ENCODE data around the gene BRCC3.

BRCC3 gene

GRCh38 chrX:155070975-155071693 lies at the start of gene BRCC3, which contains the start of the genes CMC4 and MTCP1:
TSS of gene BRCC3 (plus strand) at chrX:155071508. CDS start at chrX:155071528, 20 bp downstream.
TSS of gene CMC4 (minus strand) at chrX:155071136. CDS start at chrX:155064023, 7,113 bp downstream.
TSS of gene MTCP1 (minus strand) at chrX:155071136. CDS start at chrX:155066010, 5,126 bp downstream.
- DNase-seq (ENCODE audit: low spot score), result peak; percentile 77

DNA sequence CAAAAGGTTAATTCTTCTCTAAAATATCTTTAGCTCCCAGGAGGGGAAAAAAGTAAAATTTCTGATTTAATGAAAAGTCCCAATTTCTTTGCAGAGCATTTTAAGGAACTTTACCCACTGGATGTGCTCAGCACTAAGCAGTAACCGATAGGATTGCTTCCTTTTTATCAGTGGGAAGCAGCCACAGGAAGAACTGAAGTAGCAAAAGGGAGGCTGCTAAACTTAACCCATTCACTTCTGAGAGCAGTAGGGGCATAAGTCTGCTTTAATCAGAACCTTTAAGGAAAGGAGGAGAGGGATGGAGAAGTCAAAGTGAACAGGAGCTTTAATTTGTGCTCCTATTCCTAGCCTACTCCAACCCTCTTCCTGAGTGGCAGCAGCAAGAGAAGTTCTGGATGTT lies 48.7 kb upstream of the BRCC3 start, which contains the start of gene F8:
Gene F8 (minus strand): TSS at position 139 of the 400 bp plus-strand sequence. CDS start 171 bp downstream, outside the sequence.
- no peak for DNase-seq (ENCODE audit: low spot score)

- no peak for DNase-seq (ENCODE audit: low spot score)
Observed at GRCh38 chrX:155023907-155024833, 47.1 kb upstream of the BRCC3 start.

- DNase-seq (ENCODE audit: low spot score), result no peak
Observed at GRCh38 chrX:155026420-155026726, 44.9 kb upstream of the BRCC3 start.

DNA sequence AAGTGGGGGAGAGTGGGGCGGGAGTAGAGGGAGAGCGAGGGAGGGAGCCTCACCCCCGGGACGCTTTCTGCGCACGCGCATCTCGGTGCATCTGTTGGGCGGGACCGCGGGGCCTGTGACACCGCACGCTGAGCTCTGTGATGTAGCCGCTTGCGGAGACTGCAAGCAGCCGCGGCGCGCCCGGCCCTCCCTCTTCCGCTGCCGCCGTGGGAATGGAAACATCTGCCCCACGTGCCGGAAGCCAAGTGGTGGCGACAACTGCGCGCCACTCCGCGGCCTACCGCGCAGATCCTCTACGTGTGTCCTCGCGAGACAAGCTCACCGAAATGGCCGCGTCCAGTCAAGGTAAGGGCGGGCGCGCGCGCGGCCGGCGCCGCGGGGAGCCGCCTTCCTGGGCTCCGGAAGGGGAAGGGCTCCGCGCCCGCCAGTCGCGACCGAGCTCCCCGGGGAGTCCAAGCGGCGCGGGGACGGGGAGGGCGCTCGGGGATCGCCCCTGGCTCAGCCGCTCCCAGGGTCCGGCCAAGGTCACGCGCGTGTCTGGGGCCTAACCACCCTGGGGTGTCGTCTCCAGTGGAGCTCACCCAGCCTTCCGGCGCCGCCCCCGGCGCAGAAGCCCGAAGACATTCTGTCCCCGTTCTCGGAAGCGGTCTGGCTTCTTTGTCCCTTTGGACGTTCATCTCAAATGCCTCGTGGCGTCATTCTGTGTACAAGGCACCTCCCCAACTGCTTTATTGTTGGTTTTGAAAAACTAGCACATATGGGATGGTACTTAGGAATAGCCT lies 44.4 kb upstream of the BRCC3 start, which contains the start of gene FUNDC2:
Gene FUNDC2 (plus strand): TSS at position 118 of the 782 bp plus-strand sequence. CDS start 95 bp downstream, at position 213.
- peak; percentile 73 for DNase-seq (ENCODE audit: low spot score)

GRCh38 chrX:155027509-155028066 lies 43.7 kb upstream of the BRCC3 start:
- no peak for DNase-seq (ENCODE audit: low spot score)

DNA sequence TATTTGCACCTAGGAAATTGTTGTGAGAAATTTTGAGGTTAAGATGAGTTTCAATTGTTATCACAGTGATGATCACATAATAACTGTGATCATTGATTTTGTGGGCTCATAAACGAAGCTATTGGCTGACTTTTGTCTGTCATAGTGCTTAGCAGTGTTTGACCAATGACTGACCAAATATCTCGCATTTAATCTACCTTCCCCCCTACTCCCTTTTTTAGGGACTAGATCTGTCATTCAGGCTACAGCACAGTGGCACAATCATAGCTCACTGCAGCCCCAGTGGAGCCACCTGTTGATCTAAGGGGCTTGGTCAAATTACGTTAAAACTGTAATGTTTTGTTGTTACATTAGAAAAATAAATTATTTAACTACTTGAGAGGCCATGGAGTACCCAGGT lies 43.2 kb upstream of the BRCC3 start:
- no peak for DNase-seq (ENCODE audit: low spot score)

DNA sequence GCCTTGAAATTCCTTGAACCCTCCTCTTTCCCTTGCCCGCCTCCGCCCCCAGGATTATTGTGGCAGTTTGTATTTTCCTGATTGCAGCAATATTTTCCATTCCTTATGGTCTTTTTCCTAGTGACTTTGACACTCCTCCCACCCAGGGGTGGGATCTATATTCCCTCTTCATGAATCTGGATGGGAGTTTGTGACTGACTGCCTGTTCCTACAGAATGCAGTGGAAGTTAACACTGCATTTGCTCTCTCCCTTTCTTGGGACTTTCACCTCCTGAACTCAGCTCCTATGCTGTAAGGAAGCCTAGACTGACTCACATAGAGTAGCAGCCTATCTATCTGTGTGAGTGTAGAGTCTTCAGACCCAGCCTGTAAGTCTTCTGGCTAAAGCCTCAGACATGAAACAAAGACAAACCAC lies 42.4 kb upstream of the BRCC3 start:
- DNase-seq (ENCODE audit: low spot score), result no peak

DNA sequence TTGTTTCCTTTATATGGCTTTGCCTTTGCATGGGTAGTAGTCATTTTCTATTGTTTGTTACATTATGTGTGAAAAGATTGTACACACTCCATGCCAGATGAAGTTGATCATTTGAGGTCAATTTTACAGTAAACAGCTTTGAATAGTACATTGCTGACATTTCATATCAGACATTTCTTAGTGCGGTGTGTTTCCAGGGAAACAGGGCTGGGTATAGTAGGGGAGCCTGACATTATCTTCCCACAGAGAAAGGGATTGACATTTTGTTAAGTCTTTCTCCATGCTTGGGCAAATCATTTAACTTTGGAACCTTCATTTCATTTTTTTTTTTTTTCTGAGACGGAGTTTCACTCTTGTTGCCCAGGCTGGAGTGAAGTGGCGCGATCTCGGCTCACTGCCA lies 39.7 kb upstream of the BRCC3 start:
- no peak for DNase-seq (ENCODE audit: low spot score)

DNA sequence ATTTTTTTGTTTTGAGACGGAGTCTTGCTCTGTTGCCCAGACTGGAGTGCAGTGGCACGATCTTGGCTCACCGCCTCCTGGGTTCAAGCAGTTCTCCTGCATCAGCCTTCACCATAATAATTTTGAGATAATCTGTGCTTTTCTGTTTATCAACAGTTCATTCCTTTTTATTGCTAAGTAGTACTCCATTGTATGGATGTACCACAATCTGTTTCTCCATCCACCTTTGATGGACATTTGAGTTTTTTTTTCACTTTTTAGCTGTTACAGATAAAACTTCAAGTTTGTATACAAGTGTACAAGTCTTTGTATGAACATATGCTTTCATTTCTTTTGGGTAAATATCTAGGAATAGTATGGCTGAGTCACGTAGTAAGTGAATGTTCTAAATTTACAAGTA lies 35.6 kb upstream of the BRCC3 start:
- no peak for DNase-seq (ENCODE audit: low spot score)

- no peak for DNase-seq (ENCODE audit: low spot score)
Observed at GRCh38 chrX:155046129-155046810, 25.0 kb upstream of the BRCC3 start.

- no peak for DNase-seq (ENCODE audit: low spot score)
Observed at GRCh38 chrX:155046811-155047528, 24.3 kb upstream of the BRCC3 start.

- DNase-seq (ENCODE audit: low spot score), result no peak
Observed at GRCh38 chrX:155048977-155049619, 22.2 kb upstream of the BRCC3 start.

DNA sequence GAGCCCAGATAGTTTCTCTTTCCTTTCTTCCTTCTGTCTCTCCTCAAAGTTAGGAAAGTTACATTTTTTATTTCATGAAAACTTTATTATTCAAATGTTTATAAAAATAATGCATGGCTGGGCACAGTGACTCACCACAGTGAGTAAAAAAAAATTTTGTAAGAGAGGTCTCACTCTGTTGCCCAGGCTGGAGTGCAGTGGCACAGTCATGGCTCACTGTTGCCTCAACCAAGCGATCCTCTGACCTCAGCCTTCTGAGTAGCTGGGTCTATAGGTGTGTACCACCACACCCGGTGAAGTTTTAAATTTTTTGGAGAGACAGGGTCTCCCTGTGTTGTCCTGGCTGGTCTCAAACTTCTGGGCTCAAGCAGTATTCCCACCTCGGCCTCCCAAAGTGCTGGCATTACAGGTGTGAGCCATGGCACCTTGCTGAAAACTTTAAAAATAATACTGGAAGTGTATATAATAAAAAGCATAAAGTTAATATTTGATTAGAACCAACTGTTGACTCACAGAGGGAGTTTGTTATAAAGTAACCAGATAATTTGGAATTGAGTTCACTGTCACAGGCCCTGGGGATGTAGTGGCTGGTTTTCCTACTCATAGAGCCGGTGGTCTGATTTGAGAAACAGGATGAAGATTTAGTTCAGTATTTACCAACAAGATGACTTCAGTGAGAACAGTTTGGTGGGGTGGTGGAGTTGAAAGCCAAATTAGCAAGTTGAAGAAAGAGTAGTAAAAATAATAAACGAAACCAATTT lies 18.4 kb upstream of the BRCC3 start:
- no peak for DNase-seq (ENCODE audit: low spot score)

DNA sequence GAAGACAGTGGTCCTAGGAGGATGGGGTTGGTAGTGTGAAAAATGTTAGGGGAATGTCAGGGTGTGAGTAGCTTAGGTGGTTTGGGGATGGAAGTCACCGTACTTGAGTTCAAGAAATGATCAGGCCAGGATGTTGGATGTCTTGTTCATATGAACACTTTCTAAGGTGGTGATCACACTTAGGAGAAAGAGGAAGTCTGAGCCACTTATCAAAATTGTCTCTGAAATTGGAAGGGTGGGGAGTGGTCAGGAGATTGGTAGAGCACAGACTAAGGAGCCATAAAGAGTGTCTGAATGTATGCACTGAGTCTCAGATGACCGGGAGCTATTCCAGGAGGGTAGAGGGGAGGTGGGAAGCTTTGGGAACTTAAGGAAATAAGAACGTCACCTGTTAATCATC lies 17.7 kb upstream of the BRCC3 start:
- DNase-seq (ENCODE audit: low spot score), result no peak

DNA sequence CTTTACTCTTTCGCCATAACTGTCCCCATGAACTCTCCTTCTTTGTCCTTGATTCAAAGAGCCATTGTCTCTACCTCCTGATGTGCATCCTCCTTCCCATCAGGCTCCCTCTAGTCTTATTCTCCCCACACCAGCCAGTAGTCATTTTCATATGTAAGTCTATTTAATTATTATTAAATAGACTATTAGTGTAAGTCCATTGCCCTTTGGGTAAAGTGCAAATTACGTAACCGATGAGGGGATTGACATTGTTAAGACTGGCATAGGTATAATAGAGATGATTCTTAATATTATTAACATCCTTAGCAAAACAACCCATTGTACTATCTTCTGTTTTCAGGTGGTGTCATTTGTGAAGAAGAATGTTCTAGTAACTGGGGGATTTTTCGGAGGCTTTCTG lies 17.1 kb upstream of the BRCC3 start:
- no peak for DNase-seq (ENCODE audit: low spot score)

DNA sequence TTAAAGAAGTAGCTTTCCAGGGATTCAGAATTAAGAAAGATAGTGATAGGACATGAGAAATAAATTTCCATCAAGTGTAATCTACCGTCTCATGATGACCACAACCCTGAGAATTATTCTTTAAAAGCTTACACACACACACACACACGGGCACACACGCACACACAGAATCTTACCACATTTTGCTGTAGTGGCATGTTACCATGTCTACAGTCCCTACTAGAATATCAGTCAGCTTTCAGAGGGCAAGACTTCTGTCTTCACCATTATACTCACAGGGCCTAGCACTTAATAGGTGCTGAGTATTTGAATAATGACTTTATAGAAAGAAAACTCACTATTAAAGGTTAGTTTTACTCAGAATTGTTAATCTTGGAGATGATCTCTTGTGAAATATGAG lies 15.8 kb upstream of the BRCC3 start:
- no peak for DNase-seq (ENCODE audit: low spot score)

- no peak for DNase-seq (ENCODE audit: low spot score)
Observed at GRCh38 chrX:155056471-155056870, 14.8 kb upstream of the BRCC3 start.

Measured in HuH-7 (cell line).